Measurements from ENCODE around the gene NEUROG1.
A peak's percentile ranks its signal among the peaks of the same experiment; 100 is the strongest.

The NEUROG1 gene, protein sequence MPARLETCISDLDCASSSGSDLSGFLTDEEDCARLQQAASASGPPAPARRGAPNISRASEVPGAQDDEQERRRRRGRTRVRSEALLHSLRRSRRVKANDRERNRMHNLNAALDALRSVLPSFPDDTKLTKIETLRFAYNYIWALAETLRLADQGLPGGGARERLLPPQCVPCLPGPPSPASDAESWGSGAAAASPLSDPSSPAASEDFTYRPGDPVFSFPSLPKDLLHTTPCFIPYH

DNA sequence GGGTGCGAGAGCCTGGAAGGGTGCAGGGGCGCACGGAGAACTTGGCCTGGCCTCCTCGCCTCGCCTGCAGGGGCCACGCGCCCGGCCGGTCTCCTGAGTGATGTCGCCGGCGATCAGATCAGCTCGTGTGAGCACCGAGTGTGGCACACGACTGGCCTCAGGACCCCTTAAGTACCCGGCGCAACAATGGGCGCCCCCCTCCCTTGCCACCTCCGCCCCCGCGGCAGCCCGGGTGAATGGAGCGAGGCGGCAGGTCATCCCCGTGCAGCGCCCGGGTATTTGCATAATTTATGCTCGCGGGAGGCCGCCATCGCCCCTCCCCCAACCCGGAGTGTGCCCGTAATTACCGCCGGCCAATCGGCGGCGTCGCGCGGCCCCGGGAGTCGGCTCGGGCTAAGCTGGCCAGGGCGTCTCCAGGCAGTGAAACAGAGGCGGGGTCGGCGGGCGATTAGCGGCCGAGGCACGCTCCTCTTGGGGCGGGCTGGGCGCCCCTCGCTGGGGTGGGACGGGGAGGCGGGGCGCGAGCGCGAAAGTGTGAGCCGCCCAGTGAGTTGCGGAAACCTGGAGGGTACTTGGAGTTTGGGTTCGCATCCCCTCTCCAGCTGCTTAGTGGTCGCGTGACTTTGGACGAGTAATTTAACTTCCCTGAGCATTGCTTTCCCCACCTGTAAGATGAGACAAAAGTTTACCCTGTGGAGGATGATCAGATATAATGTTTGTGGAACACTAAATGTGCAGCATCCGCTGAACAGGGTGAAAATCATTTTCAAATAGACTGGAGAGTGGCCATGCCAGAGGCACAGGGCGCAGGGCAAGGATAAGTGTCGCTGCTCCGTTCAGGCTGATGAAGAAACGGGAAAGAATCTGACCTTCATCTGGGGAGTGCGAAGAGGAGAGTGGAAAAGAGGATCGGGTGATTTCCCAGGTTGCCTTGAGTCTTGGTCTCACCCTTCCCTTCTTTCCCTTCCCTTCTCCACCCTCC is at the start of gene NEUROG1:
TSS of gene NEUROG1 (minus strand) at position 145 of the 982 bp plus-strand sequence. CDS start 274 bp downstream, outside the sequence.
- DNase-seq (ENCODE audit: low read depth in 3 of 3) = no peak

DNA sequence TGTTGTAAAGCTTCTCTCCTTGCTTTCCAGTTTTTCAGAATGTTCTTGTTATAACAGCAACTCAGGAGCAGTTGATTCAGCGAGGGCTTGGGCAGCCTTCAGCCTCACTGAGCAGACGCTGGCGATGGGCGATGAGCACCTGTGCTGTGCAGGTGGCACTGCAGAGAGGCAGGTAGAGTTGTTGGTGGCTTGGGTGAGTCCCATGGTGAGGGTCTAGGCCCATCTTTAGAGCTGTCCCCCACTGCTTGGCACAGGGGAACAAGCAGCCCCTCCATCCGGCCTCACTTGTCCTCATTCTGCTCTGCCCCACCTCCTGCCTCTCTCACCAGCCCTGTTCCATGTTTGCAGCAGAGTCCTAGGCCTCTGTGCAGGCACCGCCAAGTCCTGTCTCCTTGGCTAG is 49.2 kb upstream of the NEUROG1 start:
- no peak for DNase-seq (ENCODE audit: low read depth in 3 of 3)

DNA sequence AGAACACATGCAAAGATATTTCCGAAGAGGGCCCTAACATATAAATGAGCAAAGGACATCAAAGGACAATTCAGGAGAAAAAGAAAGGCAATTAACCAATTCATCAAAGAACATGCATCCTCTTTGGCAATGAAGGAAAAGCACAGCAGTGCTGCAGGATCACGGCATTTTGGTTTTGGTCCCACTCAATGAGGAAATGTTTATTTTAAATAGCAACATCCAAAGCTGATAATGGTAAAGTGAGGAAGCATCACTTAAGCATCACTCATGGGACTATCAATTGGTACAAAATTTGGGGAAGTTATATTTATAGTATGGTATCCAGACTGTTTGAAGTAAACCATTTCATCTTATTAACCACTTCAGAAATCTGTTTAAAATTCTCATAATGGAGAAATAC is 48.5 kb upstream of the NEUROG1 start:
- DNase-seq (ENCODE audit: low read depth in 3 of 3) = no peak

DNA sequence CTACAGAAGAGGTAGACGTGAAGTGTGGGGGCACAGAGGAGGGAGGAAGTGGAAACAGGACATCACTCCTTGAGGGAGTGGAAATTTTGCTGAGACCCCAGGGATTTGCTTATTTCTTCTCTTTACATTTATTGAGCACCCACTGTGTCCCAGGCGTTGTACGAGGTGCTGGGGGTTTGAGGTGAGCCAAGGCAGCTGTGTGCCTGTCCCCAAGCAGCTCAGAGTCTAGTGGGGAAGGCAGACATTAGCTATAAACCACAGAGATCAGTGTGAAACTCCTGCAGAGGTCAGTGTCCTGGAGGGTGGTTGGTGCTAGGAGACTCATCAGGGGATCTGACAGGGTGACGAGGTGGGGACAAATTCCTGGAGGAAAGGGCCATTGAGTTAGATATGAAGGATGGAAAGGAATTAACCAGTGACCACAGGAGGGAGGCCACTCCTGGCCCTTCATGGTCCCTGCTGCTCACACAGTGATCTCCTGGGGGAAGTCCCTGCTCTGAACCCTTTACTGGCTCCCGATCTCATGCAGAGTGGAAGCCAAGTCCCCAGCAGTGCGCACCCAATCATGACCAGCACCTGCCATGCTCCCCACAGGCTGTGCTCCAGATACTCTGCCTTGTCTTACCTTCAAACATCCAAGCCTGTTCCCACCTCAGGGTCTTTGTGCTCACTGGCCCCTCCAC is 46.5 kb upstream of the NEUROG1 start:
- DNase-seq (ENCODE audit: low read depth in 3 of 3) = no peak

DNA sequence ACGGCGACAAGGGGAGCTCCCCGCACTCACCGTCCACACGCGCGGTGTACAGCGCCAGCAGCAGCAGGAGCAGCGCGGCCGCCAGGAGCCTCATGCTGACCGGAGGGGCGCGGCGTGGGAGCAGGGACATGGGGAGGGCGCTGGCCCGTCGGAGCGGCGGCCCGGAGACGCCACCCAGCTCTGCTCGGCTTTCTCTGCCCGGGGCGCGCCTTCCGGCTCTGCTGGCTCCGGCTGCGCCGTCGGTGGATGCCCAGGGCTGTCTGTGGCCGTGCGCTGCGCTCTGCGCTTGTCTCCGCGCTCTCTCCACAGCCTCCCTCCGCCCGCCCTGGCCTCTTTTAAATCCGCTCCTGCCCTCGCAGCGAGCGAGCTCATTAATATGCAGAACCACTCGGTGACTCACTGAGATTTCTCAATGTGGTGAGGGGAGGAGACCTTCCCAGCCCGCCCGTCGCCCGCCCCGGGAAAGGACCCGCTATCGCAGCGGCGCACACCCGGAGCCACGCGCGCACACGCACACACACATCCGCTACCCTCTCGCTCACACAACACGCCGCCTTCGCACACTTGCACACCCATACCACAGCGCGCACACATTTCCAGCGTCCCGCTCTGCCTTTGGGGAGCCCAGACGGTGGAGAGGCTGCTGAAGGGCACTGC is 43.0 kb upstream of the NEUROG1 start, which contains the start of gene CXCL14:
TSS of gene CXCL14 (minus strand) at position 307 of the 657 bp plus-strand sequence. CDS start at position 94, 213 bp downstream.
- no peak for DNase-seq (ENCODE audit: low read depth in 3 of 3)

DNA sequence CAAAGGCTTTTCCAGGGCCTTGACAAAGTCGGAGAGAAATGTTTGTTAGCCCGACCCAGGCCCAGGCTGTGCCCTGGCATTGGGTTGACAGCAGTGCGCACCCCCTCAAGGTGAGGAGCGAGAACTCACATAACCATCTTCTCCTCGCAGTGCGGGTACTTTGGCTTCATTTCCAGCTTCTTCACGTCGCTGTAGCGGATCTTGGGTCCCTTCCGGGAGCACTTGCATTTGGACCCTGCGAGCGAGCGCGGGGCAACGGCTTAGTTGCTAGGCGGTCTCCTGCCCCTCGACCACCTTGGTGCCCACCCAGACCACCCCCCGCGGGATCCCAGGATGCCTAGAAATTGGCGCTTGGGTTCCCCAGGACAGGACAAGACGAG is 42.5 kb upstream of the NEUROG1 start:
- DNase-seq (ENCODE audit: low read depth in 3 of 3) = no peak

DNA sequence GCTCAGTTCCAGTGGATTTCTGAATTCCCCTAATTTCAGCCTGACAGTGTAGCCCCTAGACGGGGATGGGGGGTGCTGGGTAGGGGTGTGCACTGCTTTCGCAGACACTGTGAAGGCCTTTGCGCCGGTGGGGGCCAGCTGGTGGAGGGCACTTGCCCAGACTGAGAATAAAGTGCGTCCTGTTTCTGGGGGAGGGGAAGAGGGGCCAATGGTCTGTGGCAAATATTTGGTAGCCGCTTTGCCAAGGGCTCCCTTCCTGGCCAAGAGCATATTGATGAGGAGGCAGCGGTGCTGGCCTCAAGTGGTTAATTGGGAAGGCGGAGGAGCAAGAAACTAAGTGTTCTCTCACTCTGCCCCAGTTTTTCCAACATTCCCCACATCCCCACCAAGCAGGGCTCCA is 41.7 kb upstream of the NEUROG1 start:
- DNase-seq (ENCODE audit: low read depth in 3 of 3) = no peak

DNA sequence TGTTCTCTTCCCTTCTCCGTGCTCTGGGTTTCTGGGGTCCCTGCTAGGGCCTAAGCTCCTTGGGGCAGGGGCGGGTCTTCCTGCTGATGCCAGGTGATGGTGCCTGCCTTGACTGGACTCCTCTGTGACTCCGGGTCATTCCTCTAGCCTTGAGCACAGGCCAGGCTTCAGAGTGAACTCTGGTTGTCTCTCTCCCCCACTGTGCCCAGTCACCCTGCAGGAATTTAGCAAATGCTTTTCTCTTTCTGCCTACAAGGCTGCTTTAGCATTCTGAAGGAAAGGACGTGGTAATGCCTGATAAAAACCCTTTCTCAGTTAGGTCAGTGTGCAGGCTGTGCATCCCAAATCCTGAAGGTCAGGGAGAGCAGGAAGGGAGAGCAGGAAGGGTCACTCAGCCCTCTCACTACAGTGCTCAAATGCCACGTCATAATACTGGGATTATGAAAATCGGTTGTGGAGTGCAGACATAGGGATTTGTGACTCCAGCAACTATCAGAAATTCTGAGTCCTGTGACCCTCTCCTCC is 40.4 kb upstream of the NEUROG1 start:
- DNase-seq (ENCODE audit: low read depth in 3 of 3) = no peak

DNA sequence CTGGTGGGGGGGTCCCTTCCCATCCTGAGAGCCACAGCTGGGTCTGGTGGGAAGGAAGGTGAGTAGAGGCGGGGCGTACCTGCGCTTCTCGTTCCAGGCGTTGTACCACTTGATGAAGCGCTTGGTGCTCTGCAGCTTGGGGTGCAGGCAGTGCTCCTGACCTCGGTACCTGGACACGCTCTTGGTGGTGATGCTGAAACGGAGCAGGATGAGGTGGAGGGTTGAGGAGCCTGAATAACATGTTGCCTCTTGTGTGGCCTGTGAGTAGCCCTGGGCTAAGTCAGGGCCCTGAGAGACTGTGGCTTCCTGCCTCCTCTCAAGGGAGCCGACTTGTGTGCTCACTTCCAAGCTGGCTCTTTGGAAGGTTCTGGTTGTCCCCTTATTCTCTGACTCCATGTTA is 38.7 kb upstream of the NEUROG1 start:
- DNase-seq (ENCODE audit: low read depth in 3 of 3) = no peak

DNA sequence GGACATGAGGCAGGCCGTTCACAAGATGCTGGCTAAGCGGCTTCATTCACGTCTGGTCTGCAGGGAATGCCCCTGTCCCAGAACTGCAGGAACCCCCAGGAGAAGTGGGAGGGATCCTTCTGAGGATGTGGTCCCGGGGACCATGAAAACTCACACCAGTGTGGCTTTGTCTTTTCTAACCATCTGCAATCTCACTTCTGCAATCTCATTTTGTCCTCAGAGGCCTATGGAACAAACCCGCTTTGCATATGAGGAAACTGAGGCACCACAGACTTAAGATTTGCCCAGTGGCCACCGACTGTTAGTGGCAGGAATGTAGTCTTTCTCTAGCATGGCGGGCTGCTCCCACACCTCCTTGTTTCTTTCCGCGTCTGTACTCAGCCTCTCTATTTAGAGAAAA is 36.1 kb upstream of the NEUROG1 start:
- no peak for DNase-seq (ENCODE audit: low read depth in 3 of 3)

DNA sequence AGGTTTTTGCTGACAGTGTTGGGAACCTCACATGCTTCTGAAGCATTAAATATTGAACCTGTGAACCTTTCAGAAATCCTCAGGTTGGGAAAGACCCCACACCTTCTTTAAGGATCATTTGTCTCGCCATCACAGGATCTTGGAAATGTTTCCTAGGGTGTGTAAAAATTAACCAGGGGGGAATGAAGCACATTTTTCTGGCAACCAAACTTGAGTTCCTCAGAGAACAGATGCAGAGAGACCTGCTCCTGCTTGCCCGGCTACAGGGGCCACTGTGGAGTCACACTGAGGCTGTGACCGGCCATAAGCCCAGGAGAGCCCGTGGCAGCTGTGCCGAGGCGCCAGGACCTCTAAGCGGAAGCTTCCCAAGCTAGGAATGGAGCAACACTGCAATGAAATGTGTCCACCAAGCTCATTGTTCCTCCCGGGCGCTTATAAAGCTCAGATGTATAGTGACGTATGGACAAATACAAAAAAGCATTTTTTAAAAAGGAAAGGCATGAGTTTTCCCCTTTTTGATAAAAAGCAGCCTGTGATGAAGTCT is 35.4 kb upstream of the NEUROG1 start:
- no peak for DNase-seq (ENCODE audit: low read depth in 3 of 3)

DNA sequence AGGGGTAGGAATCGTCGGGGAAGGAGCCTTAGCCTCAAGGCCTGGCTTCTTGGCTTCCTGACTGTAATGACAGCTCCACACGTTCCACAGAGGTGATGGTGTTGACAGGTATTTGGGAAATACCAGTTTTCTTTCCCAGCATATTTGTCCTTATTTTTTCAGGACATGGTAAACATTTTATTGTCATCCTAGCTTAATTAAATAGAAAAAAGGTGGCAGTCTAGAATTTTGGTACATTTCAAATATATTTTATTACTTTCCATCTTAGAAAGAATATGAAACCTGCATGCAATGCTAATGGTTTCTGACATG is 34.6 kb upstream of the NEUROG1 start:
- no peak for DNase-seq (ENCODE audit: low read depth in 3 of 3)

DNA sequence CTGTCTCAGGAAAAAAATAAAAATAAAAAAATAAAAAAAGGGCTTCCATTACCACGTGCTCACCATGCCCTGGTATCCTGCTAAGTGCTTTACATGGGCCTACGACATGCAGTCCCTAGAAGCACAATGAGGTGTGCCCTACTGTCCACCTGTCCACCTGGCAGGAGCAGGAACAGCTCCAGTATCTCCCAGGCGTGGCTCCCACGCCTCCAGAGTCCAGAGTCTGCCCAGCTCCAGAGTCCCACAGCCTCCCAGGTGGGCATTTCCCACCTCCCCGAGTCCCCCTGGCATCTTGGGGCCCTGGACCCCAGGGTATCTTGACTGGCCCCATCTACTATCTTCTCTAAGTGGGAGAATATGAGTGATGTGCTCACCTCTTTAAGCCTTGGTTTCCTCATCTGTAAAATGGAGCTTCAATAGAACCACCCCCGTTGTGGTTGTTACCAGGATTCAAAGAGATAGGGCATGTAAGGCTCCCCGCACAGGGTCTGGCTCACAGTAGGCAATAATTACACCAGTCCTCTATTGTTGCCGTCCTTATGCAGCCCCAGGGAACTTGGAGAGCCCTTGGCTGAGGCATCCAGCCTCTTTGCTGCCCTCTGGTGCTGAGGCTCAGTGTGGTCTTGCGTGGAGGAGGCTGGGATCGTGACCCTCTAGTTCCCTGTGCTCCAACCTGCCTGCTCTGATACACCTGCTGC is 34.1 kb upstream of the NEUROG1 start:
- DNase-seq (ENCODE audit: low read depth in 3 of 3) = no peak

DNA sequence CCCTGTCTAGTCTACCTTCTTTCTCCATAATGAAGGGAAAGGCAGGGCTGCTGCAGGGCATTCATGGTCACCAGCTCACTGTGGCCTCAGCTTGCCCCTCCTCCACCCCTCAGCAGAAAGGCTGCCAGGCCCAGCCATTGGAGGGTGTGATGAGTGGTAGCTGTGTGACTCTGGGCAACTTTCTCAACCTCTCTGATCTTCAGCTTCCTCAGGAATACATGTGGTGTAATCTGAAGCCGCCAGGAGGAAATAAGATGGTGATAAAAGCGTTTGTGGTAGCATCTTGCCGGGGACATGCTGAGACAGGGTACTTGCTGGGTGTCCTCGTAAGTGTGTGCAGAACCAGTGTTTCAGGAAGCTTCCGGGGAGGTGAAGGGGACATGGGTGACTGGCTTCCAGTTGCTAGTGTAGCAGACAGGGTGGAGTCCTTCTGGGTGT is 33.2 kb upstream of the NEUROG1 start:
- DNase-seq (ENCODE audit: low read depth in 3 of 3) = no peak

DNA sequence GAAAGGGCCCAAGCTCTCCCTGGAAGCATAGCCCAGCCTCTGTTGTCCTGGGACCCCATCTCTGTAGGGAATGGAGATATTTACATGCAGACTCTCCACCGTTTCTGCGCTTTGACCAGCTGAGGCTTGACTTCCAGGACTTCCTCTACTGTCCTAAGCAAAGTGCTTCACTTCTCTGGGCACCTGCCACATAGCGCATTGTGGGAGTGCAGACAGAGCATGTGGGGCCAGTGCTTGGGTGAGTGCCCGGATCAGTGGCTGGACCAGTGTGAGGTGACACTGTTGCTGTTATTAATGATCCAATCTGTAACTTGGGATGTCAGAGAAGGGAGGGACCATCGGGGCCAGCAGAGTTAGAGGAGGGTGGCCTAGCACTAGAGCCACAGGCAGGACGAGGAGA is 32.5 kb upstream of the NEUROG1 start:
- DNase-seq (ENCODE audit: low read depth in 3 of 3) = no peak

DNA sequence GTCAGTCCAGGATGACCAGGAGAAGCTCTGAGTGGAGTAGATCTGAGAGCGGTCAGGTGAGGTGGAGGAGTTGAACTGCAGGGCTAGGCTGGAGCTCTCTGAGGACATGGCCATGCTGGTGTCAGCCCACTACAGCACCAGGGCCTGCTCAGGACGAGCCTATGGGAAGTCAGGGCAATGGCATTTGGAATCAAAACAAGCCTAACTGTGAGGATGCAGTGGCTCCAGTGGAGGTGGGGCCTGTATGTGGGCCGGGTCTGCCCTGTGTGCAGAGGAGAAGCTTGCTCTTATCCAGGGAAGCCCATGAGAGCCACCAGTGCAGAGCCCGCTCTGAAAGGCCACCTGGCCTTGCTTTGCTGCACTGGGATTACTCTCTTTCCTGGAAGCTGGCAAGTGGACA is 31.9 kb upstream of the NEUROG1 start:
- no peak for DNase-seq (ENCODE audit: low read depth in 3 of 3)

DNA sequence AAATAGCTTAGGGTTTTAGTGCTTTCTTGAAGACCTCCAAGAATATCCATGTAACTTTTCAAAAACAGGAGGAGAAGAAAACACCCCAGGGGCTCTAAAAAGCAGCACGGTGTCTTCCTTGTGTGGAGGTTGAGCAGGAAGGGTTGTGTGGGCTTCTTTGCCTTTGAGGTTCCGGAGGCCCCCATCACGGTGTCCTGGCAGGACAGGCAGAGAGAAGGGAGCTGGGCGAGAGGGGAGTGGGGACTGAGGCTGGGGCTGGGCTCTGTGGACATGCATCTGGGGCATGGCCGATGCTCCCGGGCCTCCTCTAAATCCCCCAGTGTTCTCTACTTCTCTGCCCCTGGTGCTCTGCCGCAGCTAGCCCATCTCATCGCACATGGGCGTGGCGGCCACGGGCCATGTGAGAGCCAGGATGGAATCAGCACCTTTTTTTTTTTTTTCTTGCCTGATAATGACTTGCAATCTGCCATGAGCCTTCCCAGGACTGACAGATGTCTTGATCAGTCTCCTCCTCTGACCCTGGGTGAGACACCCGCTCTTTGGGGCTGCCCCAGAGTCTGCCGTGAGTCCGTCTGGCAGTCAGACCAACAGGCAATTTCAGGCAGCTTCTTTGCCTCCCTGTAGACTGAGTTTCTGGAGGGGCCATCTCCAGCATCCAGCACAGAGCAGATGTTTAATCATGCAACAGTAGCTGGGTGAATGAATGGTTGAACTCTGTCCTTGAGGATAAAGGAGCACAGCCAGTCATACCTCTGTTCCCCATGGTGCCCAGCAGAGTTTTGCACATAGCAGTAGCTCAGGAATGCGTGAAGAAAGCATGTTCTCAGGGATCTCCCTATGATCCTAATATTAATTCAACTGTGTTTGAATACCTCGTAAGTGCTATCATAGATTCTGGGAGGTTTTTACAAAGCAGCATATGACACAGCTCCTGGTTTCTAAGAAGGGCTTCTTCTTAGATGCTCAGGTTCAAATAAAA is 30.9 kb upstream of the NEUROG1 start:
- no peak for DNase-seq (ENCODE audit: low read depth in 3 of 3)

DNA sequence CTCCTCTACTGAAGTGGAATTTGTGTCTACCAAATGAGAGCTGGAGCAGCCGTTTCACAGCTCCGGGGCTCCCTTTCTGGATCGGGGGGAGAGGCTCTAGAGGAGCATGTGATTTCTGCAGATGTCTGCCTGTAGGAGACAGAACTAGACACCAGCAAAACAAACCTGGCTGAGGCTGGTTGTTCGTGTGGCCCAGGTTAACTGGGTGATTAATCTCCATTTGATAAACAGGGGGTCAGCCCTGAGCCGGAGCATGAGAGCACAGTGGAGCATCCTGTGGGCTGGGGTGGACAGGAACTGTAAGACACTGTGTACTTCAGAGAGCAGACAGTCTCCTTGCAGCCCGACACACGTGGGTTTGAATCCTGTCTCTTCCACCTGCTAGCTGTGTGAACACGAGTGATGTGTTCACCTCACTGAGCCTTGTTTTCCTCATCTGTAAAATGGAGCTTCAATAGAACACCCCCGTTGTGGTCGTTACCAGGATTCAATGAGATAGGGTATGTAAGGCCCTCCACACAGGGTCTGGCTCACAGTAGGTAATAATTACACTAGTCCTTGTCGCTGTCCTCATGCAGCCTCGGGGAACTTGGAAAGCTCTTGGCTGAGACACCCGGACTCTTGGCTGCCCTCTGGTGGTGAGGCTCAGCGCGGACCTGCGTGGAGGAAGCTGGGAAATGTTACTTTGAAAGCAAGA is 30.1 kb upstream of the NEUROG1 start:
- DNase-seq (ENCODE audit: low read depth in 3 of 3) = peak; percentile 38 to 64 (median 39)

DNA sequence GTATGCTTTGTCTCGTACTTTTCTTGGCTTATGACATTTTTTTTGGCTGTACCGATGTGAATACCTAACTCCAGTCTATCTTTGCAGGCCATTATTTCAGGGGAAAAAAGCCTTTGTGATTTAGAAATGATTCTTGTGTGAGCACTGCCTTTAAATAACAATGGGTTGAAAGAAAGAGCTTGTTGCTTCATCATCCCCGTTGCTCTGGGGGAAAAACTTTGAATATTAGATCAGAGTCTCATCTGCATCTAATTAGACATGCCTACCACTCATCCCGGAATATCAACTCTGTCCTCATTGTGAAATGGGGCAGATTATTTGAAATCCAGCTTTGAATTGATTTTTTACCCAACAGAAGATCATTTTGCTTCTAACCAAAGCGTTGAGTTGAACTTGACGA is 29.5 kb upstream of the NEUROG1 start:
- no peak for DNase-seq (ENCODE audit: low read depth in 3 of 3)

All from stimulated activated CD4-positive, alpha-beta T cell treated with anti-CD3 and anti-CD28 coated beads, TNF-alpha, amount 100 ng/mL, for 4 hours (primary cell).